ENCODE results near the gene SDC4.

SDC4 gene

GRCh38 chr20:45343532-45344167 is 4.6 kb downstream of the SDC4 start:
- no peak for DNase-seq (ENCODE audit: low read depth in 2 of 2)

- no peak for DNase-seq (ENCODE audit: low read depth in 2 of 2)
Observed at GRCh38 chr20:45342855-45343531, 5.2 kb downstream of the SDC4 start.

GRCh38 chr20:45341939-45342854 is 6.0 kb downstream of the SDC4 start:
- no peak for DNase-seq (ENCODE audit: low read depth in 2 of 2)

DNA sequence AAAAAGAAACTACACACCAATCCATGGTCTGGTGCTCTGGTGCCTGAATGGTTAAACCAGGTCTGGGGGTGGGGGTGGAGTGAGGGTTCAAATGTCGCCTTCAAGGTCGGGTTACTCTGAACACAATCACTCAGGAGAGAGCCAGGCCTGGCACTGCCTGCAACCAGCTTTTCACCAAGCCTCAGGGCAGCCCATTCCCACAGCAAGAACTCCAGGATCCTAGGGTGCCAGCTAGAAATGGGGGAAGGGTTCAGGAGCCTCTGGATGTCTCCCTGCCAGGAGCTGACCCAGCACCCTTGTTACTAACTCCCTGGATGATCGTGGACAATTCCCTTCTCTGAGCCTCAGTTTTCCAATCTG is 6.7 kb downstream of the SDC4 start:
- DNase-seq (ENCODE audit: low read depth in 2 of 2): no peak

DNA sequence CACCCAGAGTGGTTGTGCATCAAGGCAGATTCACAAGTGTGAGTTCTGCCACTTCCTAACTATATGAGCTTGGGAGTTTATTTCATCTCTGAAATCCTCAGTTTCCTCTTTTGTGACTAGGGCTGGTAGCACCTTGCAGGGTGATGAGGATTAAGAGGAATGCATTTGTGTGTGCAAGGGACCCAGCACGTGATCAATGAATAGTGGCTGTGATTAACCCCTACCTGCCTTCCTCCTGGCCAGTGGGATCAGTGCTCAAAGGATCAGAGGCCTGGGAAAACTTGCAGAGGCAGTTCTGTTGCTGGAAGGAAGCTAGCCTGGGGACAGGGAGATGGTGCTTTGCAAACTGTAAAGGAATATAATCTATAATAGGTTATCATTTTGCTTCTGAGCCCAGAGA is 7.3 kb downstream of the SDC4 start:
- no peak for DNase-seq (ENCODE audit: low read depth in 2 of 2)

- DNase-seq (ENCODE audit: low read depth in 2 of 2): no peak
Observed at GRCh38 chr20:45340236-45340847, 7.9 kb downstream of the SDC4 start.

GRCh38 chr20:45339799-45340198 is 8.4 kb downstream of the SDC4 start:
- no peak for DNase-seq (ENCODE audit: low read depth in 2 of 2)

DNA sequence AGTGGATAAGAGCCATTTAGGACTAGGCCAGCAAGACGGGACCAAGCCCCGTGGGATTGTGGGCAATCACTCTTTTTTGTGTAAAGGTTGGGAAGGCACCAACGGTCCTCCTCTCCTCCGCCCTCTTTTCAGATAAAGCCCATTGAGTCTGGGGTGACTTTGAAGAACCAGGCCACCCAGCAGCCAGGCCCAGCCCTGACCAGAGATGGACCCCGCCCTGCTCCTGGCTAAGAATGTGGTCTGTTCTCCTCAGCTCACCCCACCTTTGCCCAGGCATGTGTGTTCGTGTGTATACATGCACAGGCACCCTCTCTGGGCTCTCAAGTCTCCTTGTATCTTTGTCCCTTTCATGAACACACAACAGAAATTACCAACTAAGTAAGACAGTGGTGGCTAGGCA is 9.1 kb downstream of the SDC4 start:
- no peak for DNase-seq (ENCODE audit: low read depth in 2 of 2)

GRCh38 chr20:45338121-45339030 is 9.8 kb downstream of the SDC4 start:
- no peak for DNase-seq (ENCODE audit: low read depth in 2 of 2)

DNA sequence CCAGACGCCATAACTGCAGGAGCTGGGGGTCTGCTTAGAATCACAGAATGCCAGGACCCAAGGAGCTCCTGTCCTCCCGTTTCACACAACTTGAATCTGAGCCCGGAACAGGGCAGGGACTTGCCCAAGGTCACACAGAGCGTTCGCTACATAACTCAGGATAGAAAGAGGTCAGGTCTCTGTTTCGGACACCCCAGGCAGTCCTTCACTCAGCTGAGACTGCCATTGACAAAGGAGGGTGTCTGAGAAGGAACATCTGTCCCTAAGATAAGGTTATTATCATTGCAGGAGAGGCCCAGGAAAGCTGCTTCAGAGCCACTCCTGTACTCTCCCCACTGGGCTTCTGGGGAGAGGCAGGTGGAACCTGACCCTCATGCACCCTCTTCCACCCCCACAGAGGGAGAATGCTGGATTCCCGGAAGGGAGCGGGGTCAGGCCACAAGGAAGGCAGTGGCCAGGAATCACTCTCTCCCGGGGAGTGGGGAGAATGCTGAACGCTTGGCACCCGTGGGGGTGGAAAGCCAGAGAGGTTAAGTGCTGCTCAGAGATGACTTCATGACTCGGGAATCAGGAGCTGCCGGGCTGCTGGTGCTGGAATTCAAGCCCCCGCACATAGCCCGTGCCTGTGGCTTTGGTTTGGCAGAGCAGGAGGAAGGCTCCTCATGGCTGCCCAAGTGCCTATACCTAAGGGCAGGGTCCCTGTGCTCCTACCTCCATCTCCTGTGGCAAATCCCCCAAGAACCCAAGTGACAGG is 10.7 kb downstream of the SDC4 start:
- DNase-seq (ENCODE audit: low read depth in 2 of 2): no peak

DNA sequence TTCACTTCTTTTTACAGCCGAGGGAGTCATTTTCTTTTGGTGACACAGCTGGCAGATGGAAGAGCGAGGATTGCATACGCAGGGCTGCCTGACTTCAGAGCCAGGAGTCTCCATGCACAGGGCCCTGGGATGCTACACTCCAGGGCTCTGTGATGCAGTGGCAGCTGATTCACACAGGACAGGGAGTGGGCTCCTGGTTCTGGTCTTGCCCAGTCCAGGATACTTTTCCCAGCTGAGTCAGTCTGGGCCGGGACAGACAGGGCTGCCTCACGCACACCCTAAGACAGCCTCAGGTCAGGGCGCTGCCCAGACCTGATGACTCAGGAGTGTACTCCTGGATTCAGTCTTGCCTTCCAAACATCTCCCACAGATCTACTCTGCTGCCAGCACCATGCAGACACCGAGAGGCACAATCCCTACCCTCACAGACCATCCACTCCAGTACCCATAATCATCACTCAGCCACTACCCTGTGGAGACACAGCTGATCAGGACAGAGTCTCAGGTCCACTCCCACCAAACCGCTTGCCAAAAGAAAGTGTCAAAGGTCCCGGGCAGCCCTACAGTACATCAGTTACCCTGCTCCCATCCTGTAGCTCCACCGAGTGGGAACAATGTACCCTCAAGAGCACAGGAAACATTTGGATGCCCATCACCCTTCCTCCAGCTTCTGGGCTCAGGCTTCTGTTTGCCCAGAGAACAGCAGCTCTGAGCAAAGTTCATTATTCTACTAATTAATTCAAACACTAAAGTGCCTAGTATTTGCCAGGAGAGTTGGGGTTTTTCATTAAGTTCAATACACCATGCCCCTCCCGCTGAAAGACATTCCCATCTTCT is 11.5 kb downstream of the SDC4 start:
- DNase-seq (ENCODE audit: low read depth in 2 of 2): no peak

- no peak for DNase-seq (ENCODE audit: low read depth in 2 of 2)
Observed at GRCh38 chr20:45330476-45330875, 17.7 kb downstream of the SDC4 start.

- DNase-seq (ENCODE audit: low read depth in 2 of 2): no peak
Observed at GRCh38 chr20:45329497-45330319, 18.5 kb downstream of the SDC4 start.

GRCh38 chr20:45328451-45328850 is 19.8 kb downstream of the SDC4 start:
- DNase-seq (ENCODE audit: low read depth in 2 of 2): no peak

GRCh38 chr20:45325371-45325770 is 22.9 kb downstream of the SDC4 start:
- DNase-seq (ENCODE audit: low read depth in 2 of 2): no peak

DNA sequence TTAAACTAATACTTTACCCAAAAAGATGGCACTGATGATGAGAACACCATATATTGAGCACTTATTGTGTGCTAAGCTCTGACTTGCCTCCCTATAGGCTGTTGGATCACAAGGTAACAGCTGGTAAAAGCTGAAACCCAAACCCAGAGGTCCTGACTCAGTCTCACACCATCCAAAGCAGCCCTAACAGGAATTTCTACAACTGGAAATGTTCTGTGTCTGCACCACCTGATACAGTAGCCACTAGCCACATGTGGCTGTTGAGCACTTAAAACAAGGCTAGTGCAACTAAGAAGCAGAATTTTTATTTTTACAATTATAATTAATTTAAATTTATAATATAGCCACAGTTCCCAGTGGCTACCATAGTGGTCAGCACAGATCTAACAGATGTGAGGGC is 24.5 kb downstream of the SDC4 start:
- DNase-seq (ENCODE audit: low read depth in 2 of 2): no peak

DNA sequence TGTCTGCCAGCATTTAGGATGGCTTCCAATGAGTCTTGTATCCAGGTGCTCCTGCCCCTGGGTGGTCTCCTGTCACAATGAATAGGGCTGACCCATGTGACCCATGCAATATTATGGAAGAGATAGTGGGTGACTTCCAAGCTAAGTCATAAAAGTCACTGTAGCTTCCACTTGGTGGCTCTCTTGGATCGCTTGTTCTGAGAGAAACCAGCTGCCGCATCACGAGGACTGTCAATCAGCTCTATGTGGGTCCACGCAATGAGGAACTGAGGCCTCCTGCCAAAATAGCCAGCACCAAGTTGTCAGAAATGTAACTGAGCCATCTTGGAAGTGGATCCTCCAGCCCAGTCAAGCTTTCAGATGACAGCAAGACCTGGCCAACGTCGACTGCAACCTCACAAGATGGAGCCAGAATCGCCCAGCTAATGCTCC is 25.3 kb downstream of the SDC4 start:
- no peak for DNase-seq (ENCODE audit: low read depth in 2 of 2)

- DNase-seq (ENCODE audit: low read depth in 2 of 2): no peak
Observed at GRCh38 chr20:45320948-45321595, 27.2 kb downstream of the SDC4 start.
